Measurements from ENCODE around the gene PKIG.
A peak's percentile ranks its signal among the peaks of the same experiment; 100 is the strongest.

The PKIG gene

DNA sequence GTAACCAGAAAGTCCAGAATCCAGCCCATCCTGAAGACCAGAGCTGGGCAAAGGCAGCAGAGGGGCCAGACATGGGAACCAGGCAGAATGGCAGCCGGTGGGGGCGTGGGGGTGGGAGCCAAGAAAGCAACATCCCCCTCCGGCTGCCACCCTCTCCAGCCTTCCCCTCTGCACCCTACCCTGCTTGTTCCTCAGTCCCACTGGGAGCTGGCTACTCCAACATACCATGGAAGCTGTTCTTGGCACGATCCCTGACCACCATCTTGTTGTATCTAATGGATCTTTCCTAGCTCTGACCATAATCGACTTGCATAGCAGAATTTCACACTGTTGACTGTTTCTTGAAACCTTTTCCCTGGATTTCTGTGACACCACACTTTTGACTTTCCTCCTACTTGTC lies 38.9 kb downstream of the PKIG start:
- no peak for DNase-seq

DNA sequence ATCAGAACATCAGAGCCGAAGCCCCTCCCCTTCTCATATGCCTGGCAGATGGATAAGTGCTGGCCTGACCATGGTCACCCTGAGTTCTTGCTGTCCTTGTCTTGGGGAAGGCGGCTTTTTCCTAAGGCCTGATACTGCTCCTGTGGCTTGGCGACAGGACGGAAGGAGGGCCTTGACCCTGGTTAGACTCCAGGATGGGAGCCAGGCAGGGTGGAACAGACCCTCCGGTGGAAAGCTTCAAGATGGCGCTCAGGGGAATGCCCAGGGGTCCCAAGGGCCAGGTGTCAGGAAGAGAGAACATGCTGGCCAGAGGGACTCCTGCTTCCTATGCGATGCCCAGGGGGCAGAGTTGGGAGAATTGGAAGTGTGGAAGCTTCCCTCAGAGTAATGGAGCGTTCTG lies 39.6 kb downstream of the PKIG start:
- no peak for DNase-seq

DNA sequence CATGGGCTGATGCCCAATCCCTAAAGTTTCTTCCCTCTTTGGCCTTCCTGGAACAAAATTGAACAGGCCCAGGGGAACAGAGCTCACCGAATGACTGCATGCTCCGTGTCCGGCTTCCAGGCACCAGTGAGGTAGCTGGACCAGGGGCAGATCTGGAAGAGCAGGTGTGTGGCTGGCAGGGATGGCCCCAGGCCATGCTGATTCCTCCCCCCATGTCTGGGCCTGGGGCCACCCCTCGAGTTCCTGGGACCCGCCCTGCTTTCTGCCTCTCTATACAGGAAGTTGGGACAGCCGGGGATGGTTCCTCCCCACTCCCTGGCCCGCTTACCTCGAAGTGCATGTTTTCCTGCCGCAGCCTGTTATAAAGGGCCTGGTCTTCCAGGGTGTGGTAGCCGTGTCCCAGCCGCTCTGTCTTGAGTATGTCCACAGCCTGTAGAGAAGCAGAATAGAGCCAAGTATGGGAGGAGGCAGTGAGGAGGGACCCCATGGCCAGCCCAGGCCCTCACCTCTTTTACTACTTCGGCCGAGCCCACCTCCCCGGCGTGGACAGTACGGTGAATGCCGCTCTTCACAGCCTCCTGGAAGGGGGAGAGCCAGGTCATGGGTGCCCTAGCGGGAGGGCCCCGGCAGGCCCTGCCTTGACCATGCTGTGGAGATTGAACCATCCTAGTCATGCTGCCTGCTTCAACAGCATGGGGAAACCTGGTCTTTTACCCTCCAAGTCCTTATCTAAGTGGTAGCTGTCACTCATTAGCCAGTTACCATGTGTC lies 40.3 kb downstream of the PKIG start:
- no peak for DNase-seq

- no peak for DNase-seq
These were observed 41.8 kb downstream of the PKIG start for GRCh38 chr20:44624152-44624551.

DNA sequence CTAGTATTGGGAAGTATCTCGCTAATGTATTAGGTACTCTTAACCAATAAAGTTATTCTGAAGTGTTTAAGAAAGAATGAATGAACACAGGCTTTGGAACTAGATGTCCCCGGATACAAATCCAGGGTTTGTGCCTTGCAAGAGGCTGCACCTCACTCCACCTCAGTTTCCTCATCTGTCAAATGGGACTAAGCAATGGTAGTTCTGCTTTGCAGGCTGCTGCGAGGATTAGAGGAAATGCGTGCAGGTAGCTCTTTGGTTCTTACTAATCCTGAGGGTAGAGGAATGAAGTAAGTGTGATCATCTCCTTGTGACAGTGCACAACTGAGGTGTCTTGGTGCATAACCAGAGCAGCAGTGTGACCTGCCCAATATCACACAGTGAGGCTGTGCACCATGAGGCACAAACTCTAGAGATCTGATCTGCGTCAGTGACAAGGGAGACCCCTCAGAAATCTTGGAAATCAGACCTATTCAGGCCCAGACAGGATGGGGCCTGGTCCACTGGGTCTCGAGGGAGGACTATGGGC lies 42.4 kb downstream of the PKIG start:
- no peak for DNase-seq

GRCh38 chr20:44625361-44625760 lies 43.0 kb downstream of the PKIG start:
- DNase-seq = no peak

GRCh38 chr20:44626278-44626677 lies 43.9 kb downstream of the PKIG start:
- no peak for DNase-seq

DNA sequence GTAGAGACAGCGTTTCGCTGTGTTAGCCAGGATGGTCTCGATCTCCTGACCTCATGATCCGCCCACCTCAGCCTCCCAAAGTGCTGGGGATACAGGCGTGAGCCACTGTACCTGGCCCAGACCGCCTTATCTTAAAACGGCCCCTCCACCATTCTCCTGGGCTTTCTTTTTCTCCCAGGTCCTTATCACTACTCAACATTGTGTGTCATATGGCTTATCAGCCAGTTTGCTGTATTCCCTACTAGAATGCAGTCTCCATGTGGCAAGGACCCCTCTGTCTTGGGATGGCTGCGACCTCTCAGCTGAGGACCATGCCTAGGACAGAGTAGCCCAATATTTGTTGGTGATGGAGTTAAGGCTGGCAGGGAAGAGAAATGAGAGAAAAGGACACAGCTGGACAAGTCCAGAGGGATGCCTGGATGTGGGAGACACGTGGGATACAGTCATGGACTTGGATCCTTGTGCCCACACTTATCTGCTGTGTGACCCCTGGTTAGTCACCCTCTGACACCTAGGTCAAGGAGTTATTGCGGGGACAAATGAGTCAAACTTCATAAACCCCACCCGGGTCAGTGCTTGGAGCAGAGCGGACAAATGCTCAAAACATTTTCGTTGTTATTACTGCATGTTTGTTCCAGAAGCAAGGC lies 45.1 kb downstream of the PKIG start:
- no peak for DNase-seq

- DNase-seq = no peak
These were observed 46.6 kb downstream of the PKIG start for GRCh38 chr20:44629017-44629385.

DNA sequence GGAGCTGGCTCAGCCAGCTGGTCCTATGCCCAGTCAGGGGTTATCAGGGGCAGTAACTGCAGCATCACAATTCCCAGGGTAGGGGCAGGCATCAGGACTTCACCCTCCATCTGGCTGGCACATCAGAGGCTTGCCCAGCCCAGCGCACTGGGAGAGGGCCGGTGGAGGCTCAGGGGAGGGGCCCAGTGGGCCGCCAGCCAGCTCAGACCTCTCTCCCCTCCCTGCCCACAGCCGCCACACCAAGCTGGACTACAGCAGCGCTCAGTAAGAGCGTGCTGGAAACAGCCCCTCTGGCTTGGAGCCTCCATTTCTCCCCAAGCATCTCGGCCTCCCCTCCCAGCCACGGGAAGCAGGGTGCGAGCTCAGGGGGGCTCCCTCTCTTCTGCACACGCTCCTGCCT lies 47.2 kb downstream of the PKIG start:
- no peak for DNase-seq

GRCh38 chr20:44630297-44630696 lies 47.9 kb downstream of the PKIG start:
- DNase-seq = no peak

DNA sequence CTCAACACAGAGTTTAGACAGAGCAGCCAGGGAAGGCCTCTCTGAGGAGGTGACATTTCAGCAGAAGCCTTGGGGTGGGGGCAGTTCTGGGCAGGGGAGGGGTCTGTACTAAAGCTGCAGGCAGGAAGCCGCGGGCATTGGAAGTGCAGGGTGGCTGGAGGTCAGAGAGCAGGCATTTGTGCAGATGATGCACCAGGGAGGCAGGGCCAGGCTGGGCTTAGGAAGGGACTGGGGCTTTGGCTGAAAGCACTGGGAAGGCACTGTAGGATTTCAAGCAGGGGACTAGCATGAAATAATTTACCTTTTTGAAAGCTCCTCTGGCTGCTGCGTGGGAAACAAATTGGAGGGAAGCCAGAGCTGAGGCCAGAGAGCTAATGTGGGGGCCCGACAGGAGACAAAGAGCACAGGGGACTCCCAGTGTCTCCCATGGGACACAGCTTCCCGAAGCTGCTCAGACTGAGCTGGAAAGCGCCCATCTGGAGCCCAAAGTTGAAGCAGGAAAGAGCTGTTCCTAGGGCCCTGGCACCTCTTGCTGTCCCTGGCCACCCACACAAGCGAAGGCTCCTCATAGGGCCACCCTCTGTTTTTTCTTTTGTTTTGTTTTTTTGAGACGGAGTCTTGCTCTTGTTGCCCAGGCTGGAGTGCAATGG lies 49.8 kb downstream of the PKIG start:
- DNase-seq = no peak

GRCh38 chr20:44633187-44633810 lies 50.9 kb downstream of the PKIG start:
- no peak for DNase-seq

GRCh38 chr20:44633872-44634600 lies 51.7 kb downstream of the PKIG start:
- DNase-seq = no peak

GRCh38 chr20:44635877-44636276 lies 53.5 kb downstream of the PKIG start:
- no peak for DNase-seq

- DNase-seq = no peak
These were observed 54.7 kb downstream of the PKIG start for GRCh38 chr20:44637042-44637441.

- DNase-seq = no peak
These were observed 55.4 kb downstream of the PKIG start for GRCh38 chr20:44637522-44638372.

DNA sequence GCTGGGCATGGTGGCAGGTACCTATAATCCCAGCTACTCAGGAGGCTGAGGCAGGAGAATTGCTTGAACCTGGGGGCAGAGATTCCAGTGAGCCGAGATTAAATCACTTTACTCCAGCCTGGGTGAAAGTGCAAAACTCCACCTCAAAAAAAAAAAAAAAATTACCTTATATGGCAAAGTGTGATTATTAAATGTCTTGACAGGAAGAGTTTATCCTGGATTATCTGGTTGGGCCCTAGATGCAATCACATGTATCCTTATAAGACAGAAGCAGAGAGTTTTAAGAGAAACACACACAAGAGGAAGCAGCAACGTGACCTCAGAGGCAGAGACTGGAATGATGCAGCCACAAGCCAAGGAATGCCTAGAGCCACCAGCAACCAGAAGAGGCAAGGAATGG lies 58.1 kb downstream of the PKIG start:
- no peak for DNase-seq

DNA sequence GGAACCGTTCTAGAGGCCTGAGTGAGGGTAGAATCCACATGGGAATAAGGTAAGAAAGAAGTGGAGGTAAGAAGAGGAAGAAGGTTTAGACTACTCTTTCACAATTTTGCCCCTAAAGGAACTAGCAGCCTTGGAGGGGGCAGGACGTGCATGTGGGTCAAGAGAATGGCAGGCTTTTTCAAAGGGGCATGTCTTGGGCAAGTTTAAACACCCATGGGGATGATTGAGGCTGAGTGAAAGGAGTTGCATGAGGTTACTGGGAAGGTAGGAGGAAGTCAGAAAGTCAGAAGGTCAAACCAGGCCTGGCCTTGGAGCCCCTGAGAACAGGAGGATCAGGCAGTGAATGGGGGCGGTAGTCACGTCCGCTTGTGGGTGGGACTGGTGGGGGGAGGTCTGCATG lies 58.9 kb downstream of the PKIG start:
- DNase-seq = no peak

DNA sequence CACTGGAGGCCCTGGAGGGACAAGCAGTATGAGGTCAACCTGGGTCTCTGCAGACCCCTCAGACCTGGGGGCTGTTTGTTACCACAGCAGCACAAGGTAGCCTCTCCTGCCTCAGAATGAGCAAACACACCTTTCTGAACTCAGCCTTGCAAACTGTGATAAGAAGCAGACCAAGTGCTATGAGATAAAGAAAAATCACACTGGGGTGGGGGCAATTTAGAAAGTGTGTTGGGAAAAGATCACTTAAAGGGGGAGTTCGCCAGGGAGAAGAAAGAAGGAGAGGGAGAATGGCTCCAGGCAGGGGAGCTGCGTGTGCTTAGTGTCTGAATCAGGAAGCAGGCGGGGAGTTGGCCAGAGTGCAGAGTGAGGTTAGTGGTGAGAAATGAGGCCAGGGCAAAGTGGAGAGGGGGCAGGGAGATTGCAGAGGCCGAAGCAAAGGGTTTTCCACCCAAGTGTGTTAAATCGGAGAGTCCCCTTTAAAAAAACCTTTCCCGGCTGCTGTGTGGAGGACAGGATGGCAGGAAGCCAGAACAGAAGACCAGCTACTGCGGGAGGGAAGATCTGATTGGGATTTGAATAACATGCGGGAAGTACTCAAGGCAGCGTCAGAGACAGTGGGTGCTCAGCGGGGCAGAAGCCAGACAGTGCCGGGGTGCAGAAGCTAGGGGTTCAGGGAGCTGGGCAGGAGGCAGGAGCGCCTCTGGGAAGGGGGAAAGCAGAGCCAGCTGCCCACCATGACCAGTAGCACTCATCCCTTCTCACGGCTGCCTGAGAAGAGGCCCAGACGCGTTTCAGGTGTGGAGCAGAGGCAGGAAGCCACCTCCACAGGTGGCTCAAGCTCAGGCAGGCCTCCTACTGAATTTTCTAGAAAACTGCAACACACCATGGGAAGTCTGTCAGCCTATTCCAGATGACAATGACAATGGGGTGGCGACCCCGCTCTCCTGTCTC lies 60.1 kb downstream of the PKIG start:
- DNase-seq = peak; percentile 26

DNA sequence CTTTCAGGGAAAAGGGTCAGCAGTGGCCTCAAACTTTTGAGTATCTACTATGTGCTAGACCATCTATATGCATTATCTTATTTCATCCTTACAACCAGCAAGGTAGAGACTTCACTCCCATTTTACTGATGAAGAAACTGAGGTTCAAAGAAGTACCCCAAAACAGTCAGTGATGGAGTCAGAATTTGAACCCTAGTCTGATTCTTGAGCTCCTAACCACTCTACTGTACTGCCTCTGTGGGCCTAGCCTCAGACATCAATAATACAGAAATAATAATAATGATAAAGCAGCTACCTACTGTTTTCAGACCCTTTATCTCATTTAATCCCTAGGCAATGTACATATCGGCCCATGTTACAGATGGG lies 60.8 kb downstream of the PKIG start:
- no peak for DNase-seq

Measured in stimulated activated CD4-positive, alpha-beta T cell treated with anti-CD3 and anti-CD28 coated beads, Interleukin-4, amount 100 ng/mL, for 24 hours (primary cell).